Body of pancreas (tissue), 4 donors: ENCODE data around the gene RPTOR. TPM values are rescaled to one million over a fixed set of nuclear protein-coding genes. Genes with fewer than 3 reads are reported as not detected.

Source experiments
- ATAC-seq: fragments of 150-250 bp; one replicate; pipeline ENCODE4 v1.9.1; 2016
- DNase-seq, 4 donors: peaks; one replicate each; pipeline ENCODE4 v3.0.0-alpha.2; 2019
- H3K27ac ChIP-seq, 4 donors: fragments of 200-600 bp; sonication (generic); 1 replicate in 3 of 4; 2 replicates in 1 of 4; pipeline versions ENCODE4 v1.5.1 to v1.6.1; 2016 to 2019; ENCODE audit warnings: mild to moderate bottlenecking in 1 of 4, mixed read lengths in 1 of 4, moderate library complexity in 1 of 4
- H3K27me3 ChIP-seq, 2 donors: fragments of 200-600 bp; sonication (generic); one replicate each; pipeline ENCODE4 v1.6.0; 2016; ENCODE audit warnings: mild to moderate bottlenecking in 1 of 2
- H3K36me3 ChIP-seq, 2 donors: fragments of 200-600 bp; sonication (generic); replicated peaks in 1 of 2; 2 replicates each; pipeline ENCODE4 v1.5.1; 2016; ENCODE audit warnings: low read depth in 2 of 2; ENCODE audit not compliant: insufficient read depth in 1 of 2
- H3K4me1 ChIP-seq: fragments of 200-600 bp; sonication (generic); one replicate; pipeline ENCODE4 v1.6.0; 2016
- H3K4me3 ChIP-seq, 2 donors: fragments of 200-600 bp; sonication (generic); 1 replicate in 1 of 2; 2 replicates in 1 of 2; pipeline ENCODE4 v1.5.1; 2016 to 2019
- H3K9me3 ChIP-seq, 3 donors: fragments of 200-600 bp; sonication (generic); 1 replicate in 2 of 3; 2 replicates in 1 of 3; pipeline ENCODE4 v1.5.1; 2016
- CTCF ChIP-seq, 7 experiments: fragments of 450-650 bp in 4 of 7; fragments of 200-600 bp in 3 of 7; sonication (generic) in 3 of 7; IDR thresholded peaks; one replicate each; pipeline ENCODE4 v1.5.1; 2016 to 2019; ENCODE audit warnings: antibody characterized with exemption in 7 of 7
- POLR2A ChIP-seq, 3 donors: fragments of 450-650 bp; IDR thresholded peaks; one replicate each; pipeline ENCODE4 v1.6.1; 2016; ENCODE audit warnings: antibody characterized with exemption in 3 of 3, mild to moderate bottlenecking in 2 of 3
- WGBS, 2 donors: methylation state at CpG; one replicate each; pipeline ENCODE4 v1.1.5; 2017; 5-methylcytosine and 5-hydroxymethylcytosine counted together
- intact Hi-C: fragments of 100-400 bp; cut with DNase I; formaldehyde crosslinking; loops from one replicate; pipeline ENCODE4 v1.15.1; 2023
- total RNA-seq, 2 donors: library from RNA; depleted of rRNA; stranded (reverse); fragments of >200 nt; gene quantifications; one replicate each; pipeline ENCODE4 v1.1.0, GENCODE V29; 2016

RPTOR gene
- total RNA-seq, 2 donors from 2014 or later = 22.3 to 34.3 TPM

GRCh38 chr17:80880648-80880985, 336.0 kb downstream of the RPTOR start:
- 93 to 95% methylated on average over 11 of the region's 11 CpGs for WGBS, 2 donors
- Histone ChIP-seq H3K27me3 (no peaks in the 10 kb centered on the region), H3K9me3 (no peaks in the 10 kb centered on the region), H3K4me1 (no peaks in the 10 kb centered on the region), H3K27ac (no peak overlapping the region), H3K4me3 (no peak overlapping the region), H3K36me3 (peaks cover 6 to 7% of the 10 kb centered on the region in 2 donors)
- no peak for DNase-seq
- ATAC-seq = no peak
- intact Hi-C loops = no loop called here
- TF ChIP-seq CTCF (IDR thresholded peaks at IDR 0.05) (no peak), POLR2A (IDR thresholded peaks at IDR 0.05) (no peak)

- TF ChIP-seq POLR2A (IDR thresholded peaks at IDR 0.05) = no peak
- TF ChIP-seq CTCF (IDR thresholded peaks at IDR 0.05) = no peak
- Histone ChIP-seq H3K27me3 (no peaks in the 10 kb centered on the region), H3K9me3 (no peaks in the 10 kb centered on the region), H3K27ac (no peak overlapping the region), H3K4me1 (no peaks in the 10 kb centered on the region), H3K4me3 (no peak overlapping the region), H3K36me3 (peaks cover 6 to 8% of the 10 kb centered on the region in 2 donors)
- no peak for DNase-seq
- ATAC-seq = no peak
- intact Hi-C loops = no loop called here
- WGBS, 2 donors = 85 to 89% methylated on average over 13 of the region's 13 CpGs
Measured at GRCh38 chr17:80881306-80881705, 336.7 kb downstream of the RPTOR start.

- Histone ChIP-seq H3K36me3 (peaks cover 6 to 11% of the 10 kb centered on the region in 2 donors), H3K9me3 (no peaks in the 10 kb centered on the region), H3K4me1 (no peaks in the 10 kb centered on the region), H3K27me3 (no peaks in the 10 kb centered on the region), H3K27ac (no peak overlapping the region), H3K4me3 (no peak overlapping the region)
- 87 to 88% methylated on average over 19 of the region's 19 CpGs for WGBS, 2 donors
- intact Hi-C loops = no loop called here
- ATAC-seq (no peak), DNase-seq (no peak)
- TF ChIP-seq CTCF (IDR thresholded peaks at IDR 0.05) (no peak), POLR2A (IDR thresholded peaks at IDR 0.05) (no peak)
Measured at GRCh38 chr17:80882323-80882722, 337.7 kb downstream of the RPTOR start.

GRCh38 chr17:80882926-80883685, 338.5 kb downstream of the RPTOR start:
- no peaks in the 10 kb centered on the region for H3K27me3 ChIP-seq
- H3K27ac ChIP-seq = no peak overlapping the region
- no peaks in the 10 kb centered on the region for H3K9me3 ChIP-seq
- H3K4me3 ChIP-seq = no peak overlapping the region
- TF ChIP-seq POLR2A (IDR thresholded peaks at IDR 0.05) (no peak), CTCF (IDR thresholded peaks at IDR 0.05) (no peak)
- 93 to 94% methylated on average over 24 of the region's 24 CpGs for WGBS, 2 donors
- intact Hi-C loops = no loop called here
- DNase-seq = no peak
- peaks cover 6 to 11% of the 10 kb centered on the region in 2 donors for H3K36me3 ChIP-seq
- no peak for ATAC-seq
- H3K4me1 ChIP-seq = no peaks in the 10 kb centered on the region
